Mucosa of stomach (tissue), 1 donor: ENCODE measurements around the gene SPTBN5.

Experiments
- H3K27me3 ChIP-seq: one replicate; pipeline ENCODE4 v1.7.0; 2013; ENCODE audit warnings: mild to moderate bottlenecking, low read length; ENCODE audit not compliant: control insufficient read depth, insufficient read depth
- H3K36me3 ChIP-seq: one replicate; pipeline ENCODE4 v1.7.0; 2013; ENCODE audit warnings: low read length; ENCODE audit not compliant: control insufficient read depth, insufficient read depth
- H3K4me1 ChIP-seq: one replicate; pipeline ENCODE4 v1.7.0; 2013; ENCODE audit warnings: mild to moderate bottlenecking, low read length; ENCODE audit not compliant: control insufficient read depth, insufficient read depth
- H3K4me3 ChIP-seq: one replicate; pipeline ENCODE4 v1.7.0; 2013; ENCODE audit warnings: low read length
- H3K9ac ChIP-seq: one replicate; pipeline ENCODE4 v1.7.0; 2013; ENCODE audit warnings: mild to moderate bottlenecking, low read length, moderate library complexity
- H3K9me3 ChIP-seq: one replicate; pipeline ENCODE4 v1.7.0; 2013; ENCODE audit warnings: mild to moderate bottlenecking, low read length, moderate library complexity; ENCODE audit not compliant: control insufficient read depth
- donor health status: Pancreatic carcinoma.

Gene SPTBN5

GRCh38 chr15:41933326-41933725 is 39.5 kb upstream of the SPTBN5 start:
- Histone ChIP-seq H3K4me3 (no peak overlapping the region), H3K27me3 (no peaks in the 10 kb centered on the region), H3K36me3 (no peaks in the 10 kb centered on the region), H3K9me3 (no peaks in the 10 kb centered on the region), H3K9ac (no peak overlapping the region), H3K4me1 (peaks cover 55% of the 10 kb centered on the region)

GRCh38 chr15:41932511-41933289 is 38.8 kb upstream of the SPTBN5 start:
- Histone ChIP-seq H3K4me1 (peaks cover 61% of the 10 kb centered on the region), H3K27me3 (no peaks in the 10 kb centered on the region), H3K4me3 (no peak overlapping the region), H3K36me3 (no peaks in the 10 kb centered on the region), H3K9ac (no peak overlapping the region), H3K9me3 (no peaks in the 10 kb centered on the region)

DNA sequence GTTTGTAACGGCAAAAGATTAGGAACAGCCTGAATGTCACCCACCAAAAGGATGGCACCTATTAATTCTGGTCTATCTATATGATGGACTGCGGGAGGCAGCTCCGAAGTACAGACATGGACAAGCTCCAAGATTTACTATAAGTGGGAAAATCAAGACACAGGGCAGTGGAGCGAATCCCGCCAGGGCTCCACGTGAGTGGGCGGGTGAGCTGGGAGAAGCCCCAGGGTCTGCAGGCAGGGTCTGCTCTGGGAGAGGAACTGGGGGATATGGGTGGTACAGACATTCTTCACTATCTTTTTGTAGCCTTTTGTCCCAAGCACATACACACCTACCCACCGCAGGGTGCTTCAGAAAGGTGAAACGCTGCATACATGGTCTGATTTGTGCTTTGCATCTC is 38.2 kb upstream of the SPTBN5 start:
- H3K4me1 ChIP-seq = peaks cover 67% of the 10 kb centered on the region
- H3K27me3 ChIP-seq = no peaks in the 10 kb centered on the region
- no peak overlapping the region for H3K9ac ChIP-seq
- no peak overlapping the region for H3K4me3 ChIP-seq
- no peaks in the 10 kb centered on the region for H3K36me3 ChIP-seq
- H3K9me3 ChIP-seq = no peaks in the 10 kb centered on the region

- Histone ChIP-seq H3K27me3 (no peaks in the 10 kb centered on the region), H3K9ac (no peak overlapping the region), H3K4me3 (no peak overlapping the region), H3K9me3 (no peaks in the 10 kb centered on the region), H3K4me1 (peaks cover 80% of the 10 kb centered on the region), H3K36me3 (no peaks in the 10 kb centered on the region)
Observed at GRCh38 chr15:41930867-41931222, 37.0 kb upstream of the SPTBN5 start.

DNA sequence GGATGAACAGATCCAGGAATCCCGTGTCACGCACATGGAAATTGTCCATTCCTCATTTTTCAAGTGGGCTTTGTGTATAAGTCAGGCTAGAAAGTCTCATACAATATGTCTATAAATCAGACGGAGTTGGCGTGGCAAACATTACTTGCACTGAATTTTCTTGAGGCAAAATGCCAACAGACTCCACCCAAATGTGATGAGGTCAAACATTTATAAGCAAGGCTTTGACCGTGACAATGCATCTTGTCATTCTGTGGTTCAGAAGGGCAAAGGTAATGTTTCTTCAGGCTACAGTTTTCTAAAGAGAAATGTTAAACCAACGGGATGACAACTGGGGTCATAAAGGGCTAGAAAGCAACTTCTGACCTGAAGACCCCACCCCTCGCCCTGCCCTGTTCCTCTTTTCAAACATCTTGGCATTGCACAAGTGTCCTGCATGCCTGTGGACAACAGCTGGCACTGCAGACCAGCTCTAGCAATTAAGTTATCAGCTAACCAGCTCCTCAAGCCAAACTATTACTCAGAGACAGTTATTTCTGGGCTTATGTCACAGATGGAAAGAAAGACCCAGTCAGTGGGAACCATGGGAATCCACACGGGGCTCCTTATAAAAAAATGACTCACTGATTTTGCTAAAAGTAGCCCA is 36.5 kb upstream of the SPTBN5 start:
- no peak overlapping the region for H3K4me3 ChIP-seq

DNA sequence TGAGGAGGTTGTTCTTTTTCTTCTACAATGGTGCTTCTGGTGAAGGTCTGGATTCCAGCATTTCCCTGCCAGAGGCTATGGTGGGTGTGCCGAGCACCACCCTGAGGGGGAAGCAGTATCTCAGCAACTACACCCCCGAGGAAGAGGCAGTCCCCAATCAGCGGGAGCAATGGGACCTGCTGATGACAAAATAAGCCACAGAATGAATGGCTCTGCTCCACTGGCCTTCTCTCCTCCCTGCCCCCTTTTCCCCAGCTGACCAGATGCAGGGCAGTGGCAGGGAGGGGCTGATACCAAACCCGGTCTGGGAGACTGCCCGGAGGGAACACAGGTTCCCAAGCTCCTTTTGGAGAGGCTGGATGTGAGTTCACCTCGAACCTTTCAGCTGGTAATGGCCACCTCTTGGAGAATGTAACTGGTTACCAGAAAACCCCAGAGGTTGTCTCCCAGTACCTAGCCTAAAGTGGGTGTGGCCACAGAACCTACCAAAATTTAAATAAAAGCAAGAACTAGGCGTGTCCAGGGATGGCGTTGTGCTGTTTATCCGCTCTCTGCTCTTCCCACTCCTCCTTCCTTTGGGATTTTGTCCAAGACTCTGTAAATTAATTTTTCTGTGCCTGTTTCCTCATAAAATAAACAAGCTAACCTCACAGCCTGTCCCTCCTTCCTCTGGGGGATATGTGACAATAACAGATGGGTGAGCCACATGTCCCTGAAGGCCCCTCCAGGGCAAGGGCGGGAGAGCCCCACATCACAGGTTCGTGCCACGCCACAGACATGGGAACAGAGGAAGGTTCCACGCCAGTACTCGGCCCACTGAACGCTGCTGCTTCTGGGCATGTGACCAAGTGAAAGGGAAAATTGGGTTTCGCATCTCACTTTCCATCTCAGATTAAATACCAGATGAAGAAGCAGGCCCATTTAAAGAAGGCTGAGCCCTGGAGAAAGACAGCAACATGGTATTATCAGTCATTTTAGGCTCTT is 35.1 kb upstream of the SPTBN5 start:
- Histone ChIP-seq H3K4me1 (peaks cover 69% of the 10 kb centered on the region), H3K9me3 (no peaks in the 10 kb centered on the region), H3K36me3 (no peaks in the 10 kb centered on the region), H3K4me3 (no peak overlapping the region), H3K27me3 (no peaks in the 10 kb centered on the region), H3K9ac (no peak overlapping the region)

More for the DNA sequence above, 36.5 kb upstream of the SPTBN5 start:
- H3K36me3 ChIP-seq = no peaks in the 10 kb centered on the region
- no peaks in the 10 kb centered on the region for H3K9me3 ChIP-seq
- H3K27me3 ChIP-seq = no peaks in the 10 kb centered on the region
- H3K9ac ChIP-seq = no peak overlapping the region
- peaks cover 83% of the 10 kb centered on the region for H3K4me1 ChIP-seq

- Histone ChIP-seq H3K4me3 (no peak overlapping the region), H3K4me1 (peaks cover 60% of the 10 kb centered on the region), H3K9ac (no peak overlapping the region), H3K27me3 (no peaks in the 10 kb centered on the region), H3K9me3 (no peaks in the 10 kb centered on the region), H3K36me3 (no peaks in the 10 kb centered on the region)
Observed at GRCh38 chr15:41928100-41928499, 34.2 kb upstream of the SPTBN5 start.

- no peaks in the 10 kb centered on the region for H3K27me3 ChIP-seq
- no peak overlapping the region for H3K4me3 ChIP-seq
- no peaks in the 10 kb centered on the region for H3K9me3 ChIP-seq
- no peak overlapping the region for H3K9ac ChIP-seq
- no peaks in the 10 kb centered on the region for H3K36me3 ChIP-seq
- H3K4me1 ChIP-seq = peaks cover 55% of the 10 kb centered on the region
Observed at GRCh38 chr15:41927536-41927935, 33.7 kb upstream of the SPTBN5 start.

GRCh38 chr15:41926185-41927056 is 32.6 kb upstream of the SPTBN5 start:
- H3K4me1 ChIP-seq = peaks cover 63% of the 10 kb centered on the region
- H3K36me3 ChIP-seq = no peaks in the 10 kb centered on the region
- H3K9me3 ChIP-seq = no peaks in the 10 kb centered on the region
- H3K9ac ChIP-seq = no peak overlapping the region
- no peak overlapping the region for H3K4me3 ChIP-seq
- no peaks in the 10 kb centered on the region for H3K27me3 ChIP-seq

DNA sequence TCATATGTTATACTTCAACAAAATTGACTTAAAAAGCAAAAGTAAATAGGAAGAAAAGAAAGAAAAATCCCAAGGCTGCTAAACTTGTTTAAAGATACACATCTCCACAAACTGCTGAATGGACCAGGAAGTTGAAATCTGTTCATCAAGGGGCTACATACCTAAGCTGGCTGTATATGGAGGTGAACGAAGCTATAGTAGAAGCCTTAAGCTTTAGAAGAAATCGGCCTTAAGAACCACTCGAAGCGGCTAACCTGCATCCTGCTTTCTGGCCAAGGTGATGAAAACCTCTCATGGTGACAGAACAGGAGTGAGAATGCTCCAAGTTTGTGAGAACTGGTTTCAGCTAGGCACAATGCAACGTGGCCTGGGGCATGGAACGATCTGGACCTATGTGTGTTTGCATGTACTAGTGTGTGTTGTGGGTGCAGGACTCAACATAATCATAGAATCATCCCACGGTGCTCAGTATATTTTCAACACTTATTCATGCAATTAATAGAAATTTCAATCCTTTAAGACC is 31.3 kb upstream of the SPTBN5 start:
- H3K27me3 ChIP-seq = no peaks in the 10 kb centered on the region
- no peaks in the 10 kb centered on the region for H3K36me3 ChIP-seq
- H3K9ac ChIP-seq = no peak overlapping the region
- H3K4me1 ChIP-seq = peaks cover 69% of the 10 kb centered on the region
- H3K4me3 ChIP-seq = no peak overlapping the region
- no peaks in the 10 kb centered on the region for H3K9me3 ChIP-seq

DNA sequence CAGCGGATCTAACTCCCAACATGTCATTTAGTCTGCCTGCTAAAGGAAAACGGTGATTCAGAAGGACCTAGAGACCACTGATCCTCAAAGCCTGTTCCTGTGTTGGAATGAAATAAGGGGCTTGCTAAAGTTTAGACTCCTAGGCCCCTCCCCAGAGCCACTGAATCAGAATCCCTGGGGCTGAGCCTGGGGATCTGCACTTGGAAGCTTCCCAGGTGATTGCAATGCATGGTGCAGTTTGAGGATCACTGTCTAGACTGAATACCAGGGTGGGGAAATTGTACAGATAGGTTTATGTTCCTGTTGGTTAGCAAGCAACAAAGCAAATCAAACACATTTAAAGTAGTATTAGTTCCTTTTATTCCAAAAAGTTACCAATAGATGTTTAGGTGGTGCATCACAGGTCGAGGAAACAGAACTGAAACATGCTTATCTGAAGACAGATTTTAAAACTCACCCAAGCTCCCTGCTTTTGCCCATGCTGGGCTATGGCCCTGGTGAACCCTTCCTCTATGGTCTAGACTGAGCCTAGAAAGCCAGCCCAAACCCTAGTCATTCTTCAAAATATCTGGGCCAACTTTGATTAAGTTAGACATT is 29.6 kb upstream of the SPTBN5 start:
- Histone ChIP-seq H3K9me3 (no peaks in the 10 kb centered on the region), H3K27me3 (no peaks in the 10 kb centered on the region), H3K9ac (no peak overlapping the region), H3K4me3 (no peak overlapping the region), H3K36me3 (no peaks in the 10 kb centered on the region), H3K4me1 (peaks cover 69% of the 10 kb centered on the region)
